ENCODE data around the gene MYCT1. TPM values are rescaled to one million over a fixed set of nuclear protein-coding genes. Genes with fewer than 3 reads are reported as not detected.

MYCT1 gene
- total and polyA plus RNA-seq, 2 of the 8 experiments (the other 6 are each of a cell fraction or from before 2014, with no cell fraction given): 0.39 to 3.3 TPM

- no peak for TF ChIP-seq KDM5A (IDR thresholded peaks at IDR 0.05; ENCODE audit: low read length)
- TF ChIP-seq HDAC6 (IDR thresholded peaks at IDR 0.05; ENCODE audit: low read depth, low read length): no peak
- no peak for TF ChIP-seq CHD1 (IDR thresholded peaks at IDR 0.05; ENCODE audit: low read depth, low read length)
- TF ChIP-seq YY1 (IDR thresholded peaks at IDR 0.05; ENCODE audit: low read depth, low read length): no peak
Observed at GRCh38 chr6:152765331-152765730, 67.6 kb downstream of the MYCT1 start (continued).
